Natural killer cell (primary cell): ENCODE results near the gene PEAK1. TPM values are rescaled to one million over a fixed set of nuclear protein-coding genes. Genes with fewer than 3 reads are reported as not detected.

Source experiments
- ATAC-seq, 3 donors: fragments of 150-1000 bp in 2 of 3; fragments of 200-7000 bp in 1 of 3; cut with Tn5 transposase; 1 replicate in 1 of 3; 2 replicates in 2 of 3; pipeline ENCODE4 v1.10.0; 2021; ENCODE audit warnings: mild to moderate bottlenecking in 2 of 3, moderate library complexity in 2 of 3
- DNase-seq, 2 donors: peaks; one replicate each; pipeline versions ENCODE4 v3.0.0 to v3.0.0-alpha.2; 2013 to 2021; ENCODE audit warnings: mixed read lengths in 1 of 2
- H3K27ac ChIP-seq: one replicate; pipeline ENCODE4 v1.5.1; 2013; ENCODE audit warnings: mild to moderate bottlenecking, low read length
- H3K27me3 ChIP-seq: one replicate; pipeline ENCODE4 v1.6.1; 2013; ENCODE audit warnings: low read length; ENCODE audit not compliant: control insufficient read depth, insufficient read depth
- H3K36me3 ChIP-seq: one replicate; pipeline ENCODE4 v1.6.1; 2013; ENCODE audit warnings: low read length; ENCODE audit not compliant: control insufficient read depth, insufficient read depth
- H3K4me1 ChIP-seq: one replicate; pipeline ENCODE4 v1.6.1; 2013; ENCODE audit warnings: low read length; ENCODE audit not compliant: control insufficient read depth, insufficient read depth
- H3K4me3 ChIP-seq: one replicate; pipeline ENCODE4 v1.5.1; 2013; ENCODE audit warnings: low read length
- H3K9me3 ChIP-seq: one replicate; pipeline ENCODE4 v1.6.1; 2013; ENCODE audit warnings: low read length; ENCODE audit not compliant: control insufficient read depth, insufficient read depth
- H3K27ac Mint-ChIP-seq, 2 donors: one replicate each; pipeline ENCODE4 v1.8.0; 2022; ENCODE audit warnings: mild to moderate bottlenecking in 2 of 2, mixed read lengths in 2 of 2, moderate library complexity in 1 of 2
- H3K27me3 Mint-ChIP-seq, 2 donors: one replicate each; pipeline ENCODE4 v1.8.0; 2022; ENCODE audit warnings: low read depth in 2 of 2, mixed read lengths in 2 of 2
- H3K36me3 Mint-ChIP-seq: one replicate; pipeline ENCODE4 v1.8.0; 2022; ENCODE audit warnings: mixed read lengths
- H3K4me1 Mint-ChIP-seq, 2 donors: one replicate each; pipeline ENCODE4 v1.8.0; 2022; ENCODE audit warnings: mixed read lengths in 2 of 2
- H3K4me3 Mint-ChIP-seq: one replicate; pipeline ENCODE4 v1.8.0; 2022; ENCODE audit warnings: mild to moderate bottlenecking, moderate library complexity, mixed read lengths
- H3K9me3 Mint-ChIP-seq, 2 donors: one replicate each; pipeline ENCODE4 v1.8.0; 2022; ENCODE audit warnings: mixed read lengths in 2 of 2
- CTCF ChIP-seq: fragments of 200-600 bp; IDR thresholded peaks from one replicate; pipeline ENCODE4 v1.8.0; 2022; ENCODE audit warnings: antibody characterized with exemption
- WGBS: methylation state at CpG from one replicate; pipeline ENCODE4 v1.1.7; 2013; ENCODE audit warnings: missing lambda C conversion rate; ENCODE audit not compliant: insufficient coverage; 5-methylcytosine and 5-hydroxymethylcytosine counted together
- intact Hi-C: fragments of 100-400 bp; cut with micrococcal nuclease; formaldehyde crosslinking; loops from one replicate; pipeline ENCODE4 v1.14.2; 2022
- total RNA-seq, 4 donors: library from RNA; stranded (reverse); fragments of 120-200 nt in 1 of 4; gene quantifications; one replicate each; pipeline versions ENCODE4 v1.2.3 to v1.2.4, GENCODE V29; 2013 to 2022

Gene PEAK1
- total RNA-seq, 3 donors from 2014 or later (not counting 1 experiment from before 2014, with no cell fraction given): 59.3 to 73.9 (median 69.1) TPM

GRCh38 chr15:77167406-77167805 is 252.5 kb downstream of the PEAK1 start:
- no peak for DNase-seq
- Mint-ChIP-seq H3K4me3 (no peak overlapping the region), H3K27ac (peak overlapping the region in 1 of 2 donors; percentile 8), H3K27me3 (no peaks in the 10 kb centered on the region), H3K9me3 (no peaks in the 10 kb centered on the region), H3K36me3 (no peaks in the 10 kb centered on the region), H3K4me1 (peaks cover 33 to 45% of the 10 kb centered on the region in 2 donors)
- Histone ChIP-seq H3K36me3 (peaks cover 2% of the 10 kb centered on the region), H3K27me3 (no peaks in the 10 kb centered on the region), H3K4me3 (no peak overlapping the region), H3K4me1 (peaks cover 8% of the 10 kb centered on the region), H3K27ac (no peak overlapping the region), H3K9me3 (no peaks in the 10 kb centered on the region)
- intact Hi-C loops: no loop called here
- no peak for ATAC-seq
- 85% methylated on average over 1 of the region's 3 CpGs for whole genome bisulfite sequencing
- TF ChIP-seq CTCF: no peak

- Mint-ChIP-seq H3K36me3 (no peaks in the 10 kb centered on the region), H3K4me1 (peaks cover 59% of the 10 kb centered on the region in 2 donors), H3K9me3 (no peaks in the 10 kb centered on the region), H3K4me3 (peak overlapping the region; percentile 80), H3K27ac (peak overlapping the region; percentile 92 to 93), H3K27me3 (no peaks in the 10 kb centered on the region)
- Histone ChIP-seq H3K36me3 (peaks cover 2% of the 10 kb centered on the region), H3K4me3 (no peak overlapping the region), H3K27ac (peak overlapping the region; percentile 57), H3K9me3 (no peaks in the 10 kb centered on the region), H3K4me1 (peaks cover 35% of the 10 kb centered on the region), H3K27me3 (no peaks in the 10 kb centered on the region)
- WGBS: 48% methylated on average over 6 of the region's 7 CpGs
- DNase-seq: peak in 1 of 2 donors; percentile 57
- peak in 2 of 3 donors; percentile 15 to 37 for ATAC-seq
- no peak for TF ChIP-seq CTCF
- intact Hi-C loops: loop anchor here (5.0 kb wide), 1 partner anchor 42 kb away; no protein-coding TSS in a partner anchor
Observed at GRCh38 chr15:77163781-77164384, 256.0 kb downstream of the PEAK1 start.

- 11% methylated on average over 1 of the region's 4 CpGs for WGBS
- peak overlapping the region; percentile 57 for H3K27ac ChIP-seq
Observed at GRCh38 chr15:77162872-77163633, 256.9 kb downstream of the PEAK1 start.

More at GRCh38 chr15:77162872-77163633, 256.9 kb downstream of the PEAK1 start:
- H3K27me3 Mint-ChIP-seq: no peaks in the 10 kb centered on the region
- ATAC-seq (peak in 2 of 3 donors; percentile 39 to 57), DNase-seq (peak in 1 of 2 donors; percentile 15)
- peak overlapping the region; percentile 92 to 93 for H3K27ac Mint-ChIP-seq
- H3K4me3 Mint-ChIP-seq: peak overlapping the region; percentile 80
- no peak for TF ChIP-seq CTCF
- Histone ChIP-seq H3K27me3 (no peaks in the 10 kb centered on the region), H3K4me1 (peaks cover 35% of the 10 kb centered on the region), H3K36me3 (peaks cover 2% of the 10 kb centered on the region), H3K9me3 (no peaks in the 10 kb centered on the region), H3K4me3 (no peak overlapping the region)
- intact Hi-C loops: loop anchor here (5.0 kb wide), 1 partner anchor 41 kb away; no protein-coding TSS in a partner anchor
- H3K9me3 Mint-ChIP-seq: no peaks in the 10 kb centered on the region
- H3K4me1 Mint-ChIP-seq: peaks cover 52 to 55% of the 10 kb centered on the region in 2 donors
- H3K36me3 Mint-ChIP-seq: no peaks in the 10 kb centered on the region
